AG10803 (cell line): ENCODE results near the gene KTI12.
A peak's percentile ranks its signal among the peaks of the same experiment; 100 is the strongest.
"Not testable (repeated sequence)": the region's sequence is repeated elsewhere in the genome, so short reads cannot be mapped to it uniquely, and the experiment has no call there.

Experiments used
- DNase-seq: peaks from one replicate; pipeline ENCODE4 v3.0.0; 2010; ENCODE audit warnings: low read depth
- H3K4me3 ChIP-seq: 2 replicates; pipeline ENCODE4 v1.5.1; 2011; ENCODE audit warnings: mild to moderate bottlenecking, low read length, control low read depth
- TF ChIP-seq, protein P1 (sequence below): conservative IDR thresholded peaks from 2 replicates; pipeline ENCODE4 v1.5.1; 2011; ENCODE audit warnings: mild to moderate bottlenecking, low read length, control low read depth, inconsistent platforms

Gene KTI12

DNA sequence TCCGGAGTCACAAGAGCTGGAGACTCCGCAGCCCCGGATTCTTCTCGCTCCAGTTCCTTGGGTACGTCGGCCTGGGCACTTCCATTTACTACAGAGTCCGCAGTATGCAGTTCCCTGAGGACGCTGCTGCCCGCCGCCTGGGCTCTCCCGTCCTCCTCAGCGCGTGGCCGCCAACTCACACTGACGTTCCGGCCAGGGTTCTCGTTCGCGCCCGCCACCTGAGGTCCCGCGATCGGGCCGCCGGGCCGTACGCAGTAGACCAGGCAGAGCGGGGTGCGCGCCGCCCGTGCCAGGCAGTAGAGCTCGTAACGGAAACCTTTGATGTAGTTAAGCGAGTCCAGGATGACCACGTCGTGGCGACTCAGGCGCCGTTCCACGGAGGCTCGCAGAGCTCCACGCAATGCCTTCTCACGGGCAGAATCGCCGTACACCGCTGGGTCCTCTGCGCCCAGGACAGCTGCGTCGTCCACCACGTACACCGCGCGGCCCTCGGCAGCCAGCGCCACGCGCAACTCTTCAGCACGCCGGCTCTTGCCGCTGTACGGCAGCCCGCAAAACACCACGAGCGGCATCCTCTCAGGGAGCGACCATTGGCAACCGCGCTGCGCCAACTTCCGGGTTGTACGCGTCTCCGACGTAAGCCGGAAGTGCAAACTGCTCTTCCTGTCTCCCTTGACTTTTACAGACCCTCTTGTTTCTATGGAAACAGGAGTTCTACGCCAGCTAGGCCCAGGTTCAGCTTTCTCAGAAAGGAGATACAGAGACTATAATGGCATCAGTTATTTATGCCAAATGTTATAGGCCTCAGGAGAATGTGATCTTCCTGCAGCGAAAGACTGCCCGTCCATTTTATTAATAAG, at the start of gene KTI12:
TSS of gene KTI12 (minus strand) at position 621 of the 860 bp plus-strand sequence. CDS start at position 572, 49 bp downstream.
- TF ChIP-seq, protein P1, sequence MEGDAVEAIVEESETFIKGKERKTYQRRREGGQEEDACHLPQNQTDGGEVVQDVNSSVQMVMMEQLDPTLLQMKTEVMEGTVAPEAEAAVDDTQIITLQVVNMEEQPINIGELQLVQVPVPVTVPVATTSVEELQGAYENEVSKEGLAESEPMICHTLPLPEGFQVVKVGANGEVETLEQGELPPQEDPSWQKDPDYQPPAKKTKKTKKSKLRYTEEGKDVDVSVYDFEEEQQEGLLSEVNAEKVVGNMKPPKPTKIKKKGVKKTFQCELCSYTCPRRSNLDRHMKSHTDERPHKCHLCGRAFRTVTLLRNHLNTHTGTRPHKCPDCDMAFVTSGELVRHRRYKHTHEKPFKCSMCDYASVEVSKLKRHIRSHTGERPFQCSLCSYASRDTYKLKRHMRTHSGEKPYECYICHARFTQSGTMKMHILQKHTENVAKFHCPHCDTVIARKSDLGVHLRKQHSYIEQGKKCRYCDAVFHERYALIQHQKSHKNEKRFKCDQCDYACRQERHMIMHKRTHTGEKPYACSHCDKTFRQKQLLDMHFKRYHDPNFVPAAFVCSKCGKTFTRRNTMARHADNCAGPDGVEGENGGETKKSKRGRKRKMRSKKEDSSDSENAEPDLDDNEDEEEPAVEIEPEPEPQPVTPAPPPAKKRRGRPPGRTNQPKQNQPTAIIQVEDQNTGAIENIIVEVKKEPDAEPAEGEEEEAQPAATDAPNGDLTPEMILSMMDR = no peak
- DNase-seq = peak; percentile 90
- H3K4me3 ChIP-seq = peak within 1 kb of the TSS; percentile 91

DNA sequence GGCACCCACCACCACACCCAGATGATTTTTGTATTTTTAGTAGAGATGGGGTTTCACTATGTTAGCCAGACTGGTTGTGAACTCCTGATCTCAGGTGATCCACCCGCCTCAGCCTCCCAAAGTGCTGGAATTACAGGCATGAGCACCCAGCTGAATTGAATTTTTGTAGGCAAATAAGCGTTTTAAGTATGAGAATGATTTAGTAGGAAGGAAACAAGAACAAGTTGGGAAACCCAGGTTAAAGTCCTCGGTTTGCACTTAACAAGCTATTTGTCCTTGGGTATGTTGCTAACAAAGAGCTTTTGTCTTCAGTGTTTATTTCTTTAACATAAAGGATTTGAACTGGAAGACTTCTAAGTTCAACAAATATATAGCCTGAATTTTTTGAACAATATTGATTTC, 46.4 kb upstream of the KTI12 start:
- no peak for DNase-seq
- no peak overlapping the region for H3K4me3 ChIP-seq
- TF ChIP-seq, protein P1 = no peak

- DNase-seq, H3K4me3 ChIP-seq: not testable (repeated sequence)
These were observed 43.7 kb upstream of the KTI12 start for GRCh38 chr1:52077277-52077676.

DNA sequence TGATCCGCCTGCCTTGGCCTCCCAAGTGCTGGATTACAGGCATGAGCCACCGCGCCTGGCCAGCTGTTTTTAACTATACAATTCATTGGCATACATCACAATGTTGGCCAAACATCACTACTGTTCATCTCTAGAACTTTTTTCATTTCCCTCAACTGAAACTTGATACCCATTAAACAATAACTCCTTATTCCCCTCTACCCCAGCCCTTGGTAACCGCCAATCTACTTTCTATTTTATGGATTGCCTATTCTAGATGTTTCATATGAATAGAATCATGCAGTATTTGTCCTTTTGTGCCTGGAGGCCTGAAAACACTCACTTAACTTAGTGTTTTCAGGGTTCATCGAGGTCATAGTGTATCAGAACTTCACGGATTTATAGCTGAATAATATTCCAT, 38.7 kb upstream of the KTI12 start:
- no peak for DNase-seq
- no peak overlapping the region for H3K4me3 ChIP-seq
- TF ChIP-seq, protein P1 = no peak

DNA sequence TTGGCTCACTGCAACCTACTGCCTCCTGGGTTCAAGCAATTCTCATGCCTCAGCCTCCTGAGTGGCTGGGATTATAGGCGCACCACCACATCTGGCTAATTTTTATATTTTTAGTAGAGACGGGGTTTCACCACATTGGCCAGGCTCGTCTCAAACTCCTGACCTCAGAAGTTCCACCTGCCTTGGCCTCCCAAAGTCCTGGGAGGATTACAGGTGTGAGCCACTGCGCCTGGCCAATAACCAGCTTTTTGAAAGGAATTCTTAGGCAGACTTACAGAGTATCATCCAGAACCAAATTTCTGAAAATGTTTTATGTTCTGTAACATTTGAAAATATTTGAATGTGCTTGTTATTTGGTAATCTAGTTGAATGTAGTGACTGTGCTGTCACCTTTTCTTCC, 37.1 kb upstream of the KTI12 start:
- TF ChIP-seq, protein P1 = no peak
- no peak overlapping the region for H3K4me3 ChIP-seq
- no peak for DNase-seq

DNA sequence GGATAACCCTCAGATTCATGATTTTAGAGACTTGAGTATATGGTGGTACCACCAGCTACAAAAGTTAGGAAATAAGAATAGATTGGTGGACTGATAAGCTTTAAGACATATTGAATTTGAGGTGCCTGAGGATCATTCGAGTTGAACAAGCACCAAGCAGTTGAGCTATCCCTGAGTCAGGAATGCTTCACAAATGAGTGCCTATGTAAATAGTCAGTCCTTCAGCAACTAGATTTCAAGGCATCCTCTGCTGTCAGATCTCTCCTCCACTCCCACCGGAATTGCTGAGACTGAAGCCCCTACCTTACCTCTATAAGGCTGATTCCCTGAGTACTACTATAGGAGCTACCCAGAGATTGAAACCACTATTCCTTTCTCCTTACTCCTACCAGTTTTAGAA, 29.6 kb upstream of the KTI12 start:
- no peak overlapping the region for H3K4me3 ChIP-seq
- TF ChIP-seq, protein P1 = no peak
- no peak for DNase-seq

DNA sequence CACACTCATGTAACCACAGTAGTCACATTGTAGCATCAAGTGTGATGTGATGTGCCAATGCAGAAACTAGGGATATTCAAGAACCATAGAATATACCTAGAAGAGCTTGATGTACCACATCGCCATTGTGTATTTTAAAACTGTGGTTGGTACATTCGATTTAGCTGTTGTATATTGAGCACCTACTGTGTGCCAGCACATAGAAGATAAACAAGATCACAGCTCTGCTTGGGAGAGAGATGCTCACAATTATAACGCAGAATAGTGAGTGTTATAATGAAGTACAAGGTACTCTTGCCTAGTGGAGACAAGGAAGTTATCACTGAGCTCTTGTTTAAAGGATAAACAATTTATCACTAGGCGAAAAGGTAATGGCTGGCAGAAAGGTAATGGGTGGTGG, 27.2 kb upstream of the KTI12 start:
- TF ChIP-seq, protein P1 = no peak
- no peak for DNase-seq
- no peak overlapping the region for H3K4me3 ChIP-seq
